A549 (cell line): ENCODE results near the gene BASP1. TPM values are rescaled to one million over a fixed set of nuclear protein-coding genes. Genes with fewer than 3 reads are reported as not detected.

Experiments
- ATAC-seq, 2 experiments: fragments of 200-7000 bp in 1 of 2; fragments of >200 bp in 1 of 2; cut with Nextera tagmentation in 1 of 2; cut with Tn5 transposase in 1 of 2; 3 replicates each; pipeline versions ENCODE4 v1.8.0 to v1.9.1; 2018 to 2020; ENCODE audit warnings: mild to moderate bottlenecking in 1 of 2, moderate library complexity in 1 of 2
- CTCF ChIA-PET: fragments of 300-600 bp; sonication (Branson Sonifier 250); formaldehyde crosslinking; extraction: SDS; loops from one replicate; lab custom pipeline; 2021; ENCODE audit warnings: antibody characterized with exemption, inconsistent platforms; lab: Yijun Ruan, JAX
- POLR2A ChIA-PET: fragments of 350-600 bp; formaldehyde crosslinking; extraction: SDS; loops from one replicate; lab custom pipeline; 2021; ENCODE audit warnings: antibody characterized with exemption, inconsistent platforms; lab: Yijun Ruan, JAX
- DNase-seq, 2 experiments: peaks; one replicate each; pipeline versions ENCODE4 v3.0.0 to v3.0.0-alpha.2; 2011 to 2016; ENCODE audit warnings: low read depth in 1 of 2, low spot score in 1 of 2
- FAIRE-seq: peaks from 2 replicates; lab custom pipeline; 2011; peaks lifted over from hg19 to GRCh38; lab: Jason Lieb, UNC
- H3K27ac ChIP-seq, 2 experiments: fragments of >200 bp; sonication (Bioruptor Twin); formaldehyde crosslinking; 3 replicates each; pipeline ENCODE4 v1.5.1; 2016 to 2017
- H3K4me1 ChIP-seq: fragments of >200 bp; sonication (Bioruptor Twin); formaldehyde crosslinking; 3 replicates; pipeline ENCODE4 v1.6.1; 2016
- H3K4me2 ChIP-seq: fragments of >200 bp; sonication (Bioruptor Twin); formaldehyde crosslinking; 3 replicates; pipeline ENCODE4 v1.6.1; 2016
- H3K4me3 ChIP-seq: fragments of >200 bp; sonication (Bioruptor Twin); formaldehyde crosslinking; 3 replicates; pipeline ENCODE4 v1.5.1; 2016
- H3K9me3 ChIP-seq: fragments of >200 bp; sonication (Bioruptor Twin); formaldehyde crosslinking; 3 replicates; pipeline ENCODE4 v1.6.1; 2016
- CBX2 ChIP-seq: fragments of 200-600 bp; sonication (generic); IDR thresholded peaks from 2 replicates; pipeline ENCODE4 v1.6.1; 2016; ENCODE audit warnings: low read depth, mild to moderate bottlenecking, borderline replicate concordance
- CHD2 ChIP-seq: fragments of 150-350 bp; IDR thresholded peaks from 2 replicates; pipeline ENCODE4 v1.6.1; 2014; ENCODE audit warnings: low read length; ENCODE audit not compliant: partially characterized antibody
- CHD4 ChIP-seq: fragments of 200-600 bp; sonication (generic); IDR thresholded peaks from 2 replicates; pipeline ENCODE4 v1.6.1; 2016; ENCODE audit warnings: antibody characterized with exemption, mild to moderate bottlenecking, borderline replicate concordance
- EHF ChIP-seq: fragments of 250-450 bp; sonication (Bioruptor Pico); IDR thresholded peaks from 2 replicates; pipeline ENCODE4 v1.5.0; 2020; ENCODE audit warnings: mild to moderate bottlenecking
- EHMT2 ChIP-seq: fragments of 200-600 bp; sonication (generic); IDR thresholded peaks from 2 replicates; pipeline ENCODE4 v1.6.1; 2016; ENCODE audit warnings: antibody characterized with exemption, low read depth, mild to moderate bottlenecking, moderate library complexity
- FOSB ChIP-seq: fragments of 250-450 bp; sonication (Bioruptor Pico); IDR thresholded peaks from 2 replicates; pipeline ENCODE4 v1.5.0; 2020; ENCODE audit warnings: mild to moderate bottlenecking, moderate library complexity
- FOSL2 ChIP-seq, 2 experiments: fragments of 450-650 bp in 1 of 2; fragments of >200 bp in 1 of 2; sonication (Bioruptor Twin) in 1 of 2; formaldehyde crosslinking; IDR thresholded peaks; 2 replicates each; pipeline versions ENCODE4 v1.5.0 to v1.6.1; 2016 to 2020; ENCODE audit warnings: mild to moderate bottlenecking in 1 of 2, moderate library complexity in 1 of 2
- GATA3 ChIP-seq: IDR thresholded peaks from 2 replicates; pipeline ENCODE4 v1.6.1; 2012; ENCODE audit warnings: borderline replicate concordance
- HDAC2 ChIP-seq: fragments of 200-600 bp; sonication (generic); IDR thresholded peaks from 2 replicates; pipeline ENCODE4 v1.6.1; 2016
- HES2 ChIP-seq: fragments of >200 bp; sonication (Bioruptor Twin); formaldehyde crosslinking; IDR thresholded peaks from 2 replicates; pipeline ENCODE4 v1.6.1; 2016
- HOXA7 ChIP-seq: fragments of 250-450 bp; sonication (Bioruptor Pico); IDR thresholded peaks from 2 replicates; pipeline ENCODE4 v1.5.0; 2020; ENCODE audit warnings: mild to moderate bottlenecking, moderate library complexity
- HOXB13 ChIP-seq: fragments of 250-450 bp; sonication (Bioruptor Pico); IDR thresholded peaks from 2 replicates; pipeline ENCODE4 v1.5.0; 2020; ENCODE audit warnings: low read depth, mild to moderate bottlenecking, moderate library complexity
- JUN ChIP-seq, 2 experiments: fragments of >200 bp; sonication (Bioruptor Twin); formaldehyde crosslinking; IDR thresholded peaks; 2 replicates in 1 of 2; 3 replicates in 1 of 2; pipeline ENCODE4 v1.6.1; 2016 to 2017
- JUNB ChIP-seq: fragments of >200 bp; sonication (Bioruptor Twin); formaldehyde crosslinking; IDR thresholded peaks from 2 replicates; pipeline ENCODE4 v1.6.1; 2016
- KDM1A ChIP-seq: fragments of 200-600 bp; sonication (generic); IDR thresholded peaks from 2 replicates; pipeline ENCODE4 v1.6.1; 2016; ENCODE audit warnings: low read depth, mild to moderate bottlenecking
- MAX ChIP-seq: IDR thresholded peaks from 2 replicates; pipeline ENCODE4 v1.6.1; 2012
- NFE2L2 ChIP-seq: fragments of 150-350 bp; conservative IDR thresholded peaks from 2 replicates; pipeline ENCODE4 v1.6.1; 2014; ENCODE audit warnings: low read length
- NPAS2 ChIP-seq: fragments of 250-450 bp; sonication (Bioruptor Pico); IDR thresholded peaks from 2 replicates; pipeline ENCODE4 v1.8.0; 2022; ENCODE audit warnings: mild to moderate bottlenecking, moderate library complexity, borderline replicate concordance
- PHF8 ChIP-seq: fragments of 200-600 bp; sonication (generic); IDR thresholded peaks from 2 replicates; pipeline ENCODE4 v1.6.1; 2016; ENCODE audit warnings: low read depth, mild to moderate bottlenecking, antibody characterized with exemption, moderate library complexity, borderline replicate concordance
- RAD21 ChIP-seq, 2 experiments: fragments of >200 bp in 1 of 2; sonication (Bioruptor Twin) in 1 of 2; formaldehyde crosslinking in 1 of 2; IDR thresholded peaks in 1 of 2; conservative IDR thresholded peaks in 1 of 2; 2 replicates in 1 of 2; 3 replicates in 1 of 2; pipeline ENCODE4 v1.6.1; 2012 to 2018; ENCODE audit warnings: inconsistent platforms in 1 of 2
- RARB ChIP-seq: fragments of 250-450 bp; sonication (Bioruptor Pico); IDR thresholded peaks from 2 replicates; pipeline ENCODE4 v1.8.0; 2021; ENCODE audit warnings: mild to moderate bottlenecking, moderate library complexity
- RCOR1 ChIP-seq: fragments of 150-350 bp; IDR thresholded peaks from 2 replicates; pipeline ENCODE4 v1.6.1; 2014; ENCODE audit warnings: antibody characterized with exemption, low read length, low read depth
- REST ChIP-seq: fragments of 200-600 bp; sonication (generic); IDR thresholded peaks from 2 replicates; pipeline ENCODE4 v1.6.1; 2016; ENCODE audit warnings: antibody characterized with exemption, mild to moderate bottlenecking, moderate library complexity
- ZC3H11A ChIP-seq: fragments of 450-650 bp; IDR thresholded peaks from 2 replicates; pipeline ENCODE4 v1.6.1; 2014; ENCODE audit warnings: antibody characterized with exemption, mild to moderate bottlenecking
- ZSCAN20 ChIP-seq: fragments of 250-450 bp; sonication (Bioruptor Pico); IDR thresholded peaks from 2 replicates; pipeline ENCODE4 v1.8.0; 2022; ENCODE audit warnings: mild to moderate bottlenecking, moderate library complexity
- whole genome bisulfite sequencing: methylation state at CpG from one replicate; pipeline ENCODE4 v1.1.6; 2017; ENCODE audit errors: missing lambda C conversion rate; 5-methylcytosine and 5-hydroxymethylcytosine counted together
- polyA plus RNA-seq, 4 experiments: library from polyadenylated mRNA; depleted of rRNA in 3 of 4; stranded (reverse); fragments of >200 nt; fragmentation: RNase III in 1 of 4; extraction: RNeasy Plus Mini Kit Qiagen cat#74134 plus additional on column Dnase treatment in 1 of 4; gene quantifications; 2 replicates in 3 of 4; 3 replicates in 1 of 4; pipeline ENCODE4 v1.2.3, GENCODE V29; 2011 to 2017

BASP1 gene
- polyA plus RNA-seq, 2 of the 4 experiments (the other 2 are of a cell fraction), result 391 to 454 TPM

- Histone ChIP-seq H3K4me3 (no peak overlapping the region), H3K4me2 (no peak overlapping the region), H3K27ac (no peak overlapping the region), H3K4me1 (peaks cover 17% of the 10 kb centered on the region)
- FAIRE-seq, result no peak
- peak; percentile 54 to 64 for ATAC-seq
- no peak for DNase-seq
- ChIA-PET POLR2A (no interaction called here), CTCF (interaction anchor here (0.5 to 7.2 kb wide), 13 partner anchors 9 to 1099 kb away, joined by 3 to 37 read pairs (median 3); partner anchors contain the start of gene MYO10)
- 44% methylated on average over 6 of the region's 6 CpGs for WGBS
- TF ChIP-seq GATA3, result no peak
- no peak for TF ChIP-seq KDM1A
- TF ChIP-seq JUNB, result no peak
- TF ChIP-seq HDAC2, result no peak
- TF ChIP-seq, all 56 proteins: peak for 0
- no peaks in the 10 kb centered on the region for H3K9me3 ChIP-seq
Measured at GRCh38 chr5:17204133-17204489, 13.3 kb upstream of the BASP1 start.

- TF ChIP-seq CHD2 (no peak), HES2 (no peak), EHF (no peak), RAD21 (conservative IDR thresholded peaks at IDR 0.05 in 1 of 2, IDR thresholded peaks at IDR 0.05 in 1 of 2) (no peak), KDM1A (no peak), NFE2L2 (no peak), ZSCAN20 (CRISPR knock-in tag) (no peak), FOSL2 (IDR thresholded peaks at IDR 0.05) (no peak), FOSL2 (CRISPR knock-in tag; IDR thresholded peaks at IDR 0.05) (no peak), ZC3H11A (no peak), HOXB13 (CRISPR knock-in tag) (no peak), CHD4 (no peak), JUN (IDR thresholded peaks at IDR 0.05) (no peak), HOXA7 (no peak), MAX (no peak)
- TF ChIP-seq, all 56 proteins: peak for 0
- POLR2A ChIA-PET, result no interaction called here
- Histone ChIP-seq H3K4me1 (peaks cover 17% of the 10 kb centered on the region), H3K4me2 (no peak overlapping the region), H3K27ac (no peak overlapping the region), H3K9me3 (no peaks in the 10 kb centered on the region), H3K4me3 (no peak overlapping the region)
- CTCF ChIA-PET, result interaction anchor here (5.1 to 7.2 kb wide), 2 partner anchors 9 to 16 kb away, joined by 28 to 37 read pairs; no protein-coding TSS in a partner anchor
- DNase-seq (no peak), ATAC-seq (no peak), FAIRE-seq (peak; percentile 56)
Measured at GRCh38 chr5:17206021-17206420, 11.4 kb upstream of the BASP1 start.

- Histone ChIP-seq H3K4me3 (no peak overlapping the region), H3K4me2 (no peak overlapping the region; the same call in 2 of the 3 replicates), H3K27ac (no peak overlapping the region), H3K9me3 (no peaks in the 10 kb centered on the region), H3K4me1 (peaks cover 26% of the 10 kb centered on the region)
- FAIRE-seq, result no peak
- TF ChIP-seq EHF, result no peak
- TF ChIP-seq RCOR1, result no peak
- TF ChIP-seq FOSB (CRISPR knock-in tag), result no peak
- TF ChIP-seq PHF8, result no peak
- no peak for TF ChIP-seq CBX2
- no peak for TF ChIP-seq REST
- no peak for TF ChIP-seq RARB (CRISPR knock-in tag)
- TF ChIP-seq EHMT2, result no peak
- TF ChIP-seq NPAS2, result no peak
- ChIA-PET CTCF (interaction anchor here (1.0 to 6.1 kb wide), 3 partner anchors 22 to 1093 kb away, joined by 3 to 125 read pairs (median 3); no protein-coding TSS in a partner anchor), POLR2A (no interaction called here)
- WGBS, result 94% methylated on average over 4 of the region's 4 CpGs
- no peak for ATAC-seq
- DNase-seq, result no peak
Measured at GRCh38 chr5:17212191-17212590, 5.2 kb upstream of the BASP1 start.
